GM18870 (cell line): ENCODE data around the gene MYO1H.
"Not testable (repeated sequence)": the region's sequence is repeated elsewhere in the genome, so short reads cannot be mapped to it uniquely, and the experiment has no call there.

ENCODE experiments used
- ATAC-seq: cut with Tn5 transposase; IDR thresholded peaks from one replicate; pipeline ENCODE4 v1.9.1; 2021; ENCODE audit warnings: moderate library complexity; ENCODE audit not compliant: unreplicated experiment

Gene MYO1H, protein sequence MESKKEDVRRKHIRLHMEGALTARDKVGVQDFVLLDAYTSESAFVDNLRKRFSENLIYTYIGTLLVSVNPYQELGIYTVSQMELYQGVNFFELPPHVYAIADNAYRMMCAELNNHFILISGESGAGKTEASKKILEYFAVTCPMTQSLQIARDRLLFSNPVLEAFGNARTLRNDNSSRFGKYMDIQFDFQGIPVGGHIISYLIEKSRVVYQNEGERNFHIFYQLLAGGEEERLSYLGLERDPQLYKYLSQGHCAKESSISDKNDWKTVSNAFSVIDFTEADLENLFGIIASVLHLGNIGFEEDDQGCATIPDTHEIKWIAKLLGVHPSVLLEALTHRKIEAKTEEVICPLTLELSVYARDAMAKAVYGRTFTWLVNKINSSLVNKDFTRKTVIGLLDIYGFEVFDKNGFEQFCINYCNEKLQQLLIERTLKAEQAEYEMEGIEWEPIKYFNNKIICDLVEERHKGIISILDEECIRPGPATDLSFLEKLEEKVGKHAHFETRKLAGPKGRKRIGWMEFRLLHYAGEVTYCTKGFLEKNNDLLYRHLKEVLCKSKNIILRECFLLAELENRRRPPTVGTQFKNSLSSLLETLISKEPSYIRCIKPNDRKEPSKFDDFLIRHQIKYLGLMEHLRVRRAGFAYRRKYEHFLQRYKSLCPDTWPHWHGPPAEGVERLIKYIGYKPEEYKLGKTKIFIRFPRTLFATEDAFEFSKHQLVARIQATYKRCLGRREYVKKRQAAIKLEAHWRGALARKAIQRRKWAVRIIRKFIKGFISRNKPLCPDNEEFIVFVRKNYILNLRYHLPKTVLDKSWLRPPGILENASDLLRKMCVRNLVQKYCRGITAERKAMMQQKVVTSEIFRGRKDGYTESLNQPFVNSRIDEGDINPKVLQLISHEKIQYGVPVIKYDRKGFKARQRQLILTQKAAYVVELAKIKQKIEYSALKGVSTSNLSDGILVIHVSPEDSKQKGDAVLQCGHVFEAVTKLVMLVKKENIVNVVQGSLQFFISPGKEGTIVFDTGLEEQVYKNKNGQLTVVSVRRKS

DNA sequence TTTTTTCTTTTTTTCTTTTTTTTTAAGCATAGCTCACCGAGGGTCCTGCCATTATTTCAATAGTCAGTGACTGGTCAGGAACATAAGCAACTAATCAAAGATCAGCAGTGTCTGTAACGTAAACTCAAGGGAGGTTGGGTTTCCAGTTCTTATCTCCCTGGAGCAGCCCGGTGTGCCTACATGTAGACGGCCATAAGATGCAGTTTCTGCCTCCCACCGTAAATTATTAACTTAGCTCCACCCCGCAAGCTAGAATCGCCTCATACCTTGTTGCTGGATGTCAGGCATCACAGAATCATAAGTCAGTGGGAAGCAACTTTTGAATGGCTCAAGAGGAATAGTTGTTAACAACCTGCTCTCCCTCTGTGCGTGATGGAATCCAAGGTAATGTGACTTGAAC, at the start of gene MYO1H:
Gene MYO1H (plus strand): TSS at position 312 of the 400 bp plus-strand sequence. CDS start 61 bp downstream, at position 373.
- no peak for ATAC-seq

- no peak for ATAC-seq
Measured at GRCh38 chr12:109299849-109300248, 47.9 kb upstream of the MYO1H start.

GRCh38 chr12:109301643-109302168, 46.0 kb upstream of the MYO1H start:
- no peak for ATAC-seq

GRCh38 chr12:109302358-109302757, 45.3 kb upstream of the MYO1H start:
- ATAC-seq: no peak

DNA sequence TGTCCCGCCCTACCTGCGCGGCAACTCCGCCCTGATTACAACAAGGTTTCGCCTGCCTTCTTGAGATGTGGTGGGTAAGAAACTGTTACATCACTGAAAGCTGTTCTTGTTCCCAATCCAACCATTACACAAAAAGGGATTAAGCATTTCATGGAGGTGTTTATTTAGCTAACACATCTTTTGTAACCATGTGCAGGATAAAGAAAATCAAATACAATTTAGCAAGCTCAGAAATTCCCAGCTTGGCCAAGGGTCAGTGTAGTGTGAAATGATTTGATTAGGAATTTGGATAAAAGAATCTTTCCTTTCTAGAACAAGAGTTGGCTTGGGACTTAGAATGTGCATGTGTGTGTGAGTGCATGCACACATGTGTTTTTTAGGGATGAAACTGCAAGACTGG, 44.9 kb upstream of the MYO1H start:
- ATAC-seq: no peak

DNA sequence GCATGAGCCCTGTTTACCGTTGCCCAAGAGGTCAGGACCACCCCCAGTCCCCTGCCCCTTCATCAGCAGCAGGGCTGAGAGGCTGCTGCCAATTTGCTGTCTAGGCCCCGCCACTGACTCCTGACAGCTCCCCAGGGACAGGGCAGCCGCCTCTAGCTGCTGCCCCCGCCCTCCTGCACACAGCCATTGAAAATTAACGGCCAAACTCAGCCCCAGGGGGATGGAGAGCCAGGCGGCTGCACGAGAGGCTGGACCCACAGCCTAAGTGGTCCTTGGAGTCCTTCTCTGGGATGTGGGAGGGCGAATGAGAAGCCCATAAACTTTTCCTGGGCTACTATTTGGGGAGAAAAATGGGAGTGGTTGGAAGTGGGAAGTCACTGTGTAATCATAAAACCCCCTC, 43.2 kb upstream of the MYO1H start:
- ATAC-seq: no peak

GRCh38 chr12:109305547-109305946, 42.2 kb upstream of the MYO1H start:
- ATAC-seq: no peak

- ATAC-seq: no peak
Measured at GRCh38 chr12:109307051-109307450, 40.6 kb upstream of the MYO1H start.

DNA sequence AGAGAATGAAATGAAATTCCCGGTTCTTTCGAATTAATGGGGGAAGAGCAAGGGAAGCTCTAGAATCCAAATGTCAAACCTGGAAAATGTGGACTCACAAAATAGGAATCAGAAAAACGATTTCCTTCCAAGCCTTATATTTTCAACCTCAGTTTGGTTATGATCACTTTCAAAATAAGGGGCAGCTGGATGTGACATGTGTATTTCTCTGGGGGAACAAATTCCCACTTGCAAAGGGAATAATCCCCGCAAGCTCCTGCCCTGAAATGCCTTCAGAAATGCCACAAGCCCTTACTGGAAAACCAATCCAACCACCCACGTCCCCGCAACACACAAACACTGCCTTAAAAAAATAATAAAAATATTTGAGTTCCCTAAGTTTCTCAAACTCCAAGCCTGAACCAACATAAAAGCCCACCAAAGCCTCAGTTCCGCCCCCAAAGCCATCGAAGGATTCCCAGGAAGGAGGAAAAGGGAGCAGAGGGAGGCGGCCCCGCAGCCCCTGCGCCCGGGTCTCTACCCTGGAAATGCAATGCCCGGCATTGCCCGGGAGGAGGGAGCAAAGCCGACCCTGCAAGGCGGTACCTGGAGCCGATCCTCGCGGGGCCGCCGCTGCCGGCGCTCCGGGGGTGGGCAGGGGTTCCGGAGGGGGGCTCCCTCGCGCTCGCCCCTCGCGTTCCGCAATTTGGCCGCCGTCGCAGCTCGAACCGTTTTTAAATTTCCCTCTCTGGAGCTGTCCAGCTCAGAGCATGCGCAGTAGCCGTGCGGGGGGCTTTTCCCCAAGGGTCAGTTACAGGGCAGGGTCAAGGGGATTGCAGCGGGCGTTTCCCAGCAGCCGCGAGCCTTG, 38.9 kb upstream of the MYO1H start, which contains the start of gene FOXN4:
Gene FOXN4 (minus strand): TSS at position 751 of the 847 bp plus-strand sequence. CDS start 963 bp downstream, outside the sequence.
- ATAC-seq: no peak

DNA sequence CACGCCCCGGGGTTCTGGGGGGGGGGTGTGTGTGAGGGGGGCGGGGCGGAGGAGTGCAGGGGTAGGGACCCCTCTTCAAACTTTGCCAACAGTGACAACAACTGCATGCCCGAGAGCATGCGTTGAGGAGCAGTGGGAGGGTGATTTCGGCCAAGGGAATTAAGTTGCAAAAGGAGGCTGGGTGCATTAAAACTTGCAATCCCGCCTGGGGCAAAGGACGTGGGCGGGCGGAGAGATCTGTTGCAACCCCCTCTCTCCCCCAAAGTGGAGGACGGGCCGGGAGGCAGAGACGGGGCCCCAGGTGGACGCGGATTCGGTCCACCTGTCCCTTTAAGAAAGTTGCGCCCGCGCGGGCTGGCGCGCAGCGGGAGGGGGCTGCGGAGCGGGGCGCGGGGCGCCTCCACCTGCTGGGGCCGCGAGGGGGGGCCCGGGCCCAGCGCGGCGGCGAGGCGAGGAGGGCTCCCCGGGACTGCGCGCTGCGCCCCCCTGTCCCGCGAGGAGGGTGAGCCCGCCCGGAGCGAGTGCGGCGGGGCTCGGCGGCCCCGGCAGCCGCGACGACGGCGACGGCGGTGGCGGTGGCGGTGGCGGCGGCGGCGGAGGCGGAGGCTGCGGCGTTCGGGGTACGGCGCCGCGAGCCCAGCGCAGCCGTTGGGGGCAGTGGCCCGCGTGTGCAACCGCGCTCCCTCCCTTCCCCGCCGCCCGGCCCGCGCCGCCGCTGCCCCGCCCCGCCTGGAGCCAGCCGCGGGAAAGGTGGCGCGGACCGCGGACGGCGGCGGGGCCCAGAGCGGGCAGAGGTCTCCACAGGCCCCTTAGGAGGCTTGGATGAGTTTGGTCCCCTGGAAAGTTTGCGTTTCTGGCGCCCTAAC, 38.1 kb upstream of the MYO1H start:
- ATAC-seq: no peak

DNA sequence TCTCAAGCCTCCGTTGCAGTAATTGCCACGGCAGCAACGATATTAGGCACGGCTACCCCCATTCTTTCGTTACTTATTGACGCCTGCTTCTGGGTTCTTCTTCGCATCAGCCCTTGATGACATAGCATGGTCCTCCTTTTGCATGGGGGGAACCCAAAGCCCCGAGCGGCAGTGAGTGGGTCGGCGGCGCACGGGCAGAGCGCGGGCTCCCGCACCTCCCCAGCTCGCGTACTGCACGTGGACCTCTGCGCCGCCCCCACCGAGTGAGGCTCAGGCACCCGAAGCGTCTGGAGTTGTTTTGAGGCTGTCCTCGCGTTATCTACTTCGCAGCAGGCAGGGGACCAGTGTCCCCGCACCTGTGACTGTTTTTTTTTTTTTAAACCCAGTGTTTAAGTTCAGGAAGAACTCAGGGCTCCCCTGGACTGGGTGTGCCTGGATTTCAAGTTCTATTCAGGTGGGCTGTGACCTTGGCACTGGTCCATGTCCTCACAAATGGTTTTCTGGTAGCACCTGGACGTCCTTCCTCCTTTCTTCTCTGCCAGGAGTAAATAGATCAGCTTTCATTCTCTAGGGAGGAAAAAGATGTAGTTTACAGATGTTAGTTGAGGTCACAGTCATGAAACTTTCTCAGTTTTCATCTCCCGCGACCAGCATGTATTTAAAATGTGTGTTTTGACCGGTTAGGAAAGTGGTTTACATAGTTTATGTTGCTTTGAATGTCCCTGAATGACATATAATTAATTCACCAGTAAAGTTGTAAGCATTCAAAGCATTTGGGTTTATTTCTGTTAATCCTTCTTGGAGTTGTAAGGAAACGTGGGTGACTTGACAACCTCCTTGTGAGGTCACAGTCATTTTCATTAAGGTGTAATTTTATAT, 37.2 kb upstream of the MYO1H start:
- ATAC-seq: no peak

DNA sequence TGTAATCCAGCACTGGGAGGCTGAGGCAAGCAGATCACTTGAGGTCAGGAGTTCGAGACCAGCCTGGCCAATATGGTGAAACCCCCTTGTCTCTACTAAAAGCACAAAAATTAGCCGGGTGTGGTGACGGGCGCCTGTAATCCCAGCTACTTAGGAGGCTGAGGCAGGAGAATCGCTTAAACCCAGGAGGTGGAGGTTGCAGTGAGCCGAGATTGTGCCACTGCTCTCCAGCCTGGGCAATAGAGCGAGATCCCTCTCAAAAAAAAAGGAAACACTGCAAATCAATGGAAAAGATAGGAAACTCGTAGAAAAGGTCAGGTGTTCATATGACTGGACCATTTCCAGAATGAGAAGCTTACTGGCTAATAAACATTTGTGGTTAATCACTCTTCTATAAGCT, 26.4 kb upstream of the MYO1H start:
- ATAC-seq: not testable (repeated sequence)

- ATAC-seq: no peak
Measured at GRCh38 chr12:109329003-109329402, 18.7 kb upstream of the MYO1H start.

GRCh38 chr12:109329686-109330085, 18.0 kb upstream of the MYO1H start:
- ATAC-seq: no peak

DNA sequence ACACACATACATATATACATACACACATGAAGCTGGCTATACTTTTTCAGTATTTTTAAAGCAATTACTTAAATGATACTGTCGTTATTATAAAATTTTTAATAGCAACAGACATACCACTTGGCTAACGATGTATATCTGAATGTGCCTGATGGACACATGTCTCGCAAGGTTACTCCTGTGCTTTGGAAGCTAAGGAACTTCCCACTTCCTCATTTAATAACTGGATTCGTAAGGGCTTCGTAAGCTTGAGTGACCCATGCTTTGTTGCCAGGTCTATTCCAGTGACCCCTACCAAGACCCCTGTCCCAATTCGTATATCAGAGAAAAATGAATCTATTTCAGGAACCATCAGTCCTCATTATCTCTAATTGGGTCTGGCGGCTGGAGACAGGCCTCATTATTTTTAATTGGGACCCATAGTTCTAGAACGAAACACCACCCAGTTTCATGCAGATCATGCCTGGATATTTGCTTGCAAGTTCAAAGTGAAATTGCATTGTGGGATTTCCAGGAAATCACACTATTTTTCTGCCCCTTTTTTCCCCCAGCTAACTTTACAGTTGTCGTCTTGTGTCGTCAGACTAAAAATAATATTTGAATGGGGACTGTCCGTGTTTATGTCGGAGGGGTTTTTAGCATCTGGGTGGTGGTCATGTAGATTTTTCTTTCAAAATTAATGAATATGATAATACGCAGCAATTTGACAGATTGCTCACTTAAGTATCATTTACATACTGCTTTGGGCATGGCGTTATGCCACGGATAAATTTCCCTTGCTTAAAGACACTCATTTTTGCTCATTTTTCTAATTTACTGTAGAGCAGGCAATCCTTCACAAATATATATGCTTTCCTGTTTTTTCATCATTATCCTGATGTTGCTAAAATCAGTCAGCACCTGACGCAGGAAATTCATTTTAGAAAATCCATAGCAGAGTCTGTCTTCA, 17.1 kb upstream of the MYO1H start:
- no peak for ATAC-seq

GRCh38 chr12:109331301-109331952, 16.3 kb upstream of the MYO1H start:
- ATAC-seq: no peak

DNA sequence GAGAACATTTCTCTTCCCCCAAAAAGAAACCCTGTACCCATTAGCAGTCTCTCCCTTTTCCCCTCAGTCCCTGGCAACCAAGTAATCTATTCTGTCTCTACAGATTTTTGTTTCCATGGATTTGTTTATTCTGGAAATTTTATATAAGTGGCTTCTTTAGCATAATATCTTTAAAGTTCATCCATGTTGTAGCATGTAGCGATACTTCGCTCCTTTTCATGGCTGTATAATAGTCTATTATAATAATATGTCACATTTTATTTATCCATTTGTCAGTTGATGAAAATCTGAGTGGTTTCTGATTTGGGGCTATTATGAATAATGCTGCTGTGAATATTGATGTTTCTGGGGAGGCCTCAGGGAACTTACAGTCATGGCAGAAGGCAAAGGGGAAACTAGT, 12.8 kb upstream of the MYO1H start:
- ATAC-seq: no peak
